ENCODE results near the gene SEC14L5. TPM values are rescaled to one million over a fixed set of nuclear protein-coding genes. Genes with fewer than 3 reads are reported as not detected.

The SEC14L5 gene
- total RNA-seq, 2 donors from 2014 or later, result 0.26 TPM; not detected in 1

DNA sequence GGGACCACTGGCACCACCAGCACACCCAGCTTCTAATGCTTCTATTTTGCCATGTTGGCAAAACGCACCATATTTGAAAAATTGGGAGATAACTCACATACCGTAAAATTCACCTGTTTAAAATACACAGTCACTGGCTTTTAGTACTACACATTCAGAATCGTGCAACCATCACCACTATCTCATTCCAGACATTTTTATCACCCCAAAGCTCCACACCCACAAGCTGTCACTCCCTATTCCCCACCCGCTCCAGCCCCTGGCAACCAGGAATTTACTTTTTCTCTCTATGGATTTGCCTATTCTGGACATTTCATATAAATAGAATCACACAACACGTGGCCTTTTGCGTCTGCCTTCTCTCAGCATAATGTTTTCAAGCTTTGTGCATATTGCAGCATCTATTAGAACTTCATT, 46.2 kb upstream of the SEC14L5 start:
- DNase-seq, result no peak
- Histone ChIP-seq H3K9me3 (no peaks in the 10 kb centered on the region), H3K36me3 (replicated peaks in 1 of 2; ENCODE audit: insufficient read depth in 1 of 2, low read depth in 2 of 2) (no peaks in the 10 kb centered on the region), H3K4me3 (no peak overlapping the region), H3K27me3 (no peaks in the 10 kb centered on the region), H3K27ac (no peak overlapping the region), H3K4me1 (no peaks in the 10 kb centered on the region)
- no peak for ATAC-seq
- intact Hi-C loops (cut with DNase I), result no loop called here
- TF ChIP-seq, protein P1, sequence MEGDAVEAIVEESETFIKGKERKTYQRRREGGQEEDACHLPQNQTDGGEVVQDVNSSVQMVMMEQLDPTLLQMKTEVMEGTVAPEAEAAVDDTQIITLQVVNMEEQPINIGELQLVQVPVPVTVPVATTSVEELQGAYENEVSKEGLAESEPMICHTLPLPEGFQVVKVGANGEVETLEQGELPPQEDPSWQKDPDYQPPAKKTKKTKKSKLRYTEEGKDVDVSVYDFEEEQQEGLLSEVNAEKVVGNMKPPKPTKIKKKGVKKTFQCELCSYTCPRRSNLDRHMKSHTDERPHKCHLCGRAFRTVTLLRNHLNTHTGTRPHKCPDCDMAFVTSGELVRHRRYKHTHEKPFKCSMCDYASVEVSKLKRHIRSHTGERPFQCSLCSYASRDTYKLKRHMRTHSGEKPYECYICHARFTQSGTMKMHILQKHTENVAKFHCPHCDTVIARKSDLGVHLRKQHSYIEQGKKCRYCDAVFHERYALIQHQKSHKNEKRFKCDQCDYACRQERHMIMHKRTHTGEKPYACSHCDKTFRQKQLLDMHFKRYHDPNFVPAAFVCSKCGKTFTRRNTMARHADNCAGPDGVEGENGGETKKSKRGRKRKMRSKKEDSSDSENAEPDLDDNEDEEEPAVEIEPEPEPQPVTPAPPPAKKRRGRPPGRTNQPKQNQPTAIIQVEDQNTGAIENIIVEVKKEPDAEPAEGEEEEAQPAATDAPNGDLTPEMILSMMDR (IDR thresholded peaks at IDR 0.05), result no peak
- TF ChIP-seq POLR2A (IDR thresholded peaks at IDR 0.05), result no peak
- 52 to 72% methylated on average over 6 of the region's 6 CpGs for WGBS, 2 donors

DNA sequence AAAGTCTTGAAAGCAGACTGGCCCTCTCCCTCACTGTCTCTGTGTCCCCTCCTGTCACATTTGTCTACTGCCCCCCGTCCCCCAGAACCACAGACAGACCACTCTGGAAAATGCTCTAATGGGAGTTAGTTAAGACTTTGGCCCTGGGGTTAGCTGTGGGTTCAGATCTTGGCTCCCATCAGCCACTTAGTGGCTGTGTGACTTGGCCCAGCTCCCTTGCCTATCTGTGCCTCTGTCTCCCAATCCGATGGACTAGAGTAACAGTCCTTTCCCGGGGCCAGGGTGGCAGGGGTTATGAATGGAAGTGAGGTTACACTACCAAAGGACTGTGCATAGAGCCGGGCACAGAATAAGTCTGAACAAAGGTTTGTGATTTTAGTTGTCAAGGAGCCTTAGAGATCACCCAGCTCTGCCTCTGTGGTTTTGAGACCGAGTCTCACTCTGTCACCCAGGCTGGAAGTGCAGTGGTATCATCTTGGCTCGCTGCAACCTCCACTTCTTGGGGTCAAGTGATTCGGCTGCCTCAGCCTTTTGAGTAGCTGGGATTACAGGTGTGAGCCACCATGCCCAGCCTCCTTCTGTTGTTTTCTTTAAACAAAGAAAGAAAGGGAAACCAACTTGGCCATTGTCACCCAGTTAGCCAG, 44.9 kb upstream of the SEC14L5 start:
- H3K27me3 ChIP-seq, result no peaks in the 10 kb centered on the region
- DNase-seq (no peak), ATAC-seq (no peak)
- H3K4me1 ChIP-seq, result no peaks in the 10 kb centered on the region
- H3K9me3 ChIP-seq, result no peaks in the 10 kb centered on the region
- WGBS, 2 donors, result 68 to 82% methylated on average over 3 to 7 of the region's 7 CpGs
- TF ChIP-seq, protein P1 (IDR thresholded peaks at IDR 0.05), result no peak
- no peak for TF ChIP-seq POLR2A (IDR thresholded peaks at IDR 0.05)
- intact Hi-C loops (cut with DNase I), result no loop called here
- no peaks in the 10 kb centered on the region for H3K36me3 ChIP-seq (replicated peaks in 1 of 2; ENCODE audit: insufficient read depth in 1 of 2, low read depth in 2 of 2)
- no peak overlapping the region for H3K4me3 ChIP-seq
- no peak overlapping the region for H3K27ac ChIP-seq

DNA sequence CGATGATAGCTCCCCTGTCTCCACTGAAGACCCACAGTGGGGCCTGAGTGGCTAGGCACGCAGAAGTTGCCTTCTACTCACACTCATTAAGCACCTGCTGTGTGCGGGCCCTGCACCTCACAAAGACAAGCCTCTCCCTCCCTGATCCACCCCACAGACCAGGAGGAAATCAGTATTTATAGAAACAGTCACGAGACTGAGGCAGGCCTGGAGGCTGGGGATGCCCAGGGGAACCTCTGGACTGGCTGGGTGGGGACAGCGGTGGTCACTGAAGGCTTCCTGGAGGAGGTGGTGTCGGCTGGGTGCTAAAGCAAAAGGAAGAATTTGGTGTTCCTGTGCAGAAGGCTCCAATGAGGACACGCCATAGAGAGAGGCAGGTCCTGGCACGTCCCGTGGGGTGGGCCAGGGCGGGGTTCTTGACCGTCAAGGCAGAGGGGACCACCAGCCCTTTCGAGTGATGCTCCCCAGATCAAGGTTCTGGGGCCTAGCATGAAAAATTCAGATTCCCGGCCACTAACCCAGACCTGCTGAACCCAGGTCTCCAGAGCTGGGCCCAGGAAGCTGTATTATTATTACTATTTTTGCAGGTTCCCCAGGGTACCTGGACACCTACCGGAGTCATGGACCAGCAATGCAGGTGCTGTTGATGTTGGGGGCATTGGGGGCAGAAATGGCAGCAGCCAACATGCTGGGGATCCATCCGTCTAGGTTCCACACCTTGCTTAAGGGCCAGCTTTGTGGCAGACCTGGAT, 44.2 kb upstream of the SEC14L5 start:
- peaks cover 5% of the 10 kb centered on the region for H3K4me1 ChIP-seq

DNA sequence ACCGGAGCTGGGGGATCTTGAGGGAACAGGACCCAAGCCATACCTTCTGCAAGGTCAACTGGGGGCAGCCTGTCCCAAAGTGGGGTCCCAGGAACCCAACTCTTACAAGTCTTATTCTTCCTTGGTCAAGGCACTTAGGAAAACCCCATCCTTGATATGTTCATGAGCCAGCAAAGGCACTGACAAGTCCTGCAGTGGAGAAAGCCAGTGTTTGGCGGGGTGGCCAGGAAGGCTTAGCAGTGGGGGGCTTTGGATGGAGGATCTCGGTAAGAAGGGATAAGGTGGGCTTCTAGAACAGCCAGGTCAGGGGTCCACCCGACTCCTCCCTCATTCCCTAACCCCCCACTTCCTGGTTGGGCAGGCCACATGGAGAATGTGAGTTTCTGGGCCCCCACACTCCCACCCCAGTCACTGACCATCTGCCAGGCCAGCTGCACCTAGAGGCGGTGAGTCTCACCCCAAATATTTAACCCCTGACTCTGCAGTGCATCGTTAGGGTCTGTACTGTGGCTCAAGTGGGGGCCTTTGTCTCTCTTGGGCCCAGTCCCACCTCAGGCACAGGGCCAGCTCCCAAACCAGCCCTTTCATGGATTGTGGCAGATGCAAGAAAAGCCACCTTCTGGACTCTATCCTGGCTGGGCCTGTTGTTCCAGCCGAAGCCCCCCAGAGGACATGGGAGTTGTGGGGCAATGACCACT, 43.5 kb upstream of the SEC14L5 start:
- TF ChIP-seq POLR2A (IDR thresholded peaks at IDR 0.05), result no peak
- TF ChIP-seq, protein P1 (IDR thresholded peaks at IDR 0.05), result no peak
- DNase-seq (no peak), ATAC-seq (no peak)
- no peak overlapping the region for H3K27ac ChIP-seq
- H3K4me3 ChIP-seq, result no peak overlapping the region
- no peaks in the 10 kb centered on the region for H3K36me3 ChIP-seq (replicated peaks in 1 of 2; ENCODE audit: insufficient read depth in 1 of 2, low read depth in 2 of 2)
- H3K27me3 ChIP-seq, result no peaks in the 10 kb centered on the region
- H3K4me1 ChIP-seq, result peaks cover 7% of the 10 kb centered on the region
- 89 to 98% methylated on average over 7 of the region's 7 CpGs for WGBS, 2 donors
- no peaks in the 10 kb centered on the region for H3K9me3 ChIP-seq
- intact Hi-C loops (cut with DNase I), result no loop called here

More for the DNA sequence above, 44.2 kb upstream of the SEC14L5 start:
- ATAC-seq (no peak), DNase-seq (no peak)
- 87 to 90% methylated on average over 10 to 15 of the region's 15 CpGs for WGBS, 2 donors
- Histone ChIP-seq H3K4me3 (no peak overlapping the region), H3K9me3 (no peaks in the 10 kb centered on the region), H3K27me3 (no peaks in the 10 kb centered on the region), H3K27ac (no peak overlapping the region), H3K36me3 (replicated peaks in 1 of 2; ENCODE audit: insufficient read depth in 1 of 2, low read depth in 2 of 2) (no peaks in the 10 kb centered on the region)
- TF ChIP-seq, protein P1 (IDR thresholded peaks at IDR 0.05), result no peak
- no peak for TF ChIP-seq POLR2A (IDR thresholded peaks at IDR 0.05)
- intact Hi-C loops (cut with DNase I), result no loop called here
